GM21786 (cell line): ENCODE data around the gene TAAR9.
"Not testable (repeated sequence)": the region's sequence is repeated elsewhere in the genome, so short reads cannot be mapped to it uniquely, and the experiment has no call there.

Experiments used
- ATAC-seq: cut with Tn5 transposase; IDR thresholded peaks from one replicate; pipeline ENCODE4 v1.9.1; 2021; ENCODE audit not compliant: unreplicated experiment

Gene TAAR9

DNA sequence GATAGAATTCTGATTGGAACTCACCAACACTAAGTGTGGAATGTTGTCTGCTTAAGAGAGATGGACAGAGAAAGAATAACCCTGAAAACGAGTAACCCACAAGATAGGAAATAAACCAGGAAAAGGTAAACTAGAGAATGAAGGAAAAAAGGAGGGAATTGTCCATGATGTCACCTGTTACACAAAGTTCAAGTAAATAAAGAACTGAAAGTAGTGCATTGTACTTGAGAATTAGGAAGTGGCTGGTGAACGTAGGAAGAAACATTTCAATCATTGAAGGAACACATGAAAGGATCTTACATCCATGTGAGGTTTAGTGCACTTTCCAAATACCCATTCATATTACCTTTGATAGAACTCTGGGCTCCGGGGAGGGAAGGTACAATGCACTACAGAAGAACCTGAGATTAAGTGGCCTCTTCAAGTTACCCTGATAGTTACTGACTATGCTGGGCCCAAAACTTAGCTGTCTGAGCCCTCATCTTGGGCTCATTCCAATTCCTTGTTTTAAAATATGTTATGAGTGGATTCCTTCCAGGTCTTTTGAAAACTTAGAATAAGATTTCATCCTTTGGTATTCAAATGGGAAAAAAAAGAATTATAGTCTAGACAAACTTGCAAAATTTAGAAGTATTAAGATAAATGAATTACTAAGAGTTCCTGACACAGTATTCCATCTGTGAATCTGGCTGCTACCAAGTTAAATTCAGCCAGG is 24.1 kb upstream of the TAAR9 start:
- no peak for ATAC-seq

- ATAC-seq, result no peak
Measured at GRCh38 chr6:132515386-132515785, 22.7 kb upstream of the TAAR9 start.

- ATAC-seq, result no peak
Measured at GRCh38 chr6:132520953-132521352, 17.1 kb upstream of the TAAR9 start.

DNA sequence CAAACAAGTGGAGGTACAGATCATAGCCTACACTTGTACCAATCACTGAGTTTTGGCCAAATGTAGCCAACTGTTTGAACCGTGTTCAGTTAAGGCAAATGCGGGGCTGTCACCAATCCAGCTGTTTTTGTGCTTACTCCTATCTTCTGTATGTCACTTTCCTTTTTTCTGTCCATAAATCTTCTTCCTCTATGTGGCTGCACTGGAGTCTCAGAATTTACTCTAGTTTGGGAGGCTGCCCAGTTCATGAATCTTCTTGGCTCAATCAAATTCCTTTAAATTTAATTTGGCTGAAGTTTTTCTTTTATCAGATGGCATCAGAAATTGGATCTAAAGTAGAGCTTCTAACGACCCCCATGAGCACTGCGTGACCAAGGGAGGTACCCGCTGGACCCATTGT is 13.4 kb upstream of the TAAR9 start:
- ATAC-seq, result no peak

GRCh38 chr6:132525866-132526265 is 12.2 kb upstream of the TAAR9 start:
- ATAC-seq, result no peak

GRCh38 chr6:132526461-132526860 is 11.6 kb upstream of the TAAR9 start:
- no peak for ATAC-seq

- ATAC-seq, result no peak
Measured at GRCh38 chr6:132527791-132528190, 10.3 kb upstream of the TAAR9 start.

DNA sequence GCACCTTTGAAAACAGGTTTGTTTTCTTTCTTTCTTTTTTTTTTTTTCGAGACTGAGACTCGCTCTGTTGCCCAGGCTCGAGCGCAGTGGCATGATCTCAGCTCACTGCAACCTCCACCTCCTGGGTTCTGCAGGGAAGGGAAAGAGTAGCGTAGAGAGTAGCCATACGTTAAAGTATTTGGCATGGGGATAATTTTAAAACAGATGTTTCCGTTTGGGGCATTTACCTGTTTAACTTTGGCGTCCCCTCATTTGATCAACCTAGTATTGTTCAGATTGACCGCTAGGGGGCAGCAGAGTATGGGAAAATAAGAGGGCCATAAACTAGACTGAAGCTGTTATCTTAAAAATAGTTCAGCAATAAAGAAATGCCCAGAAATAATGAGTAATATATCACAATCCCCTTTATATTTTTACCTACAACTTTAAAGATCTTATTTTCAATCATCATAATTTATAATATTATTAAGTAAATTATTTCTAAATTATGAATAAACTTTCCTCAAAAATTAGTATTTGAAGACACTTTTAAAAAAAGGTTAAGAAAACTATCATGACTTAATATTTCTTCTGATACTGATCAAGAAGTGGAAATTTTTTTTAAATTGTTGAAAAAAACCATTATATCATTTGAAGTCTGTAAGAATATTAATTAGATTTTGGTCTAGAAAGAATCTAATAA is 7.6 kb upstream of the TAAR9 start:
- peak; percentile 95 for ATAC-seq

- ATAC-seq, result not testable (repeated sequence)
Measured at GRCh38 chr6:132534546-132534945, 3.5 kb upstream of the TAAR9 start.

GRCh38 chr6:132537145-132537544 is 932 bp upstream of the TAAR9 start:
- no peak for ATAC-seq

DNA sequence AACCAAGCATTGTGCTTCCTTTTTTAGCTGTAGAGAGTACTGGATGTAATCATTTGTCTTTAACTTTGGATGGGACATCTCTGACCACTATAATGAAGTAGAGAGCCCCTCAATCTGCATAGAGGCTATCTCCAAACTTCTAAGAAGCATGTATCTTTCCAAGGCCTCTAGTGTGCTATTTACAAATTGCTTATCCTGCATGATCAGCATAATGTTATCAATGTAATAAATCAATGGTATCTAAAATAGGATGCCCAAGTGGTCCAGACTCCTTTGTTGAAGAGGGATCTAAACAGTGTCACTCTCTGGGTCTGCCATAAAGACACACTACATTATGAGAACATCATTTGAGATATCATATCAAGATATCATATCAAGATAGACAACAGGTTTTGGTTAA is 6.7 kb downstream of the TAAR9 start:
- ATAC-seq, result no peak

GRCh38 chr6:132548746-132549463 is 10.8 kb downstream of the TAAR9 start:
- ATAC-seq, result no peak

DNA sequence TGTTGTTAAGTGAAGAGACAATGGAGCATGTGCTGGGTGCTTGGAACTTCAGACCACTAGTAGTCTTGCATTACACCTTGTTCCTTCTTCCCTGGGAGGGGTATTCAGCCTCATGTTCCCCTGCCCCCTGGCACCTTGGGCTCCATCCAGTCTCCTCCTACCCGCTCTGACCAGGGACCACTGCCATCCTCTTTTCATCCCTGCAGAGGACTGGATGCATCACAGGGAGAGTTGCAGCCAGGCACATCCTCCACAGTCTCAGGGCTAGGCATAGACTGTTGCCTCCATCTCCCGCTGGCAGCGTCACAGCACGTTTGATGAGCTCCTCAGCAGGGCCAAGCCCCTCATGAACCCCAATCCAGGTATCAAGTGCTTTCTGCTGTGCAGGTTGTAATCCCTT is 13.1 kb downstream of the TAAR9 start:
- no peak for ATAC-seq

DNA sequence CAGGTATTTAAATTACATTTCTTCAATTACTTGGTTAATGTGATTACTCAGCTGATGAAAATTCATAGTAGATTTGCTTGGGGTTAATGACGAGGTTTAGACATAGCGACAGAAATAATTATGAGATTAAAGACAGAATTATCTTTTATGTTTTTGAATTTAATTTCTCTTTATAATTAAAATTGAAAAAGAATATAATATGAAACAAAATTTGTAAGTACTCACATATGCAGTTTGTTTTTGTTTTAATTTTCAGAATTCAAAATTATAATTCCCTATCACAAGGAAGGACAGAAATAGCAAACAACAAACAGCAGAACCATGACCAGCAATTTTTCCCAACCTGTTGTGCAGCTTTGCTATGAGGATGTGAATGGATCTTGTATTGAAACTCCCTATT is 14.3 kb downstream of the TAAR9 start, which contains the start of gene TAAR8:
Gene TAAR8 (plus strand): TSS at position 301 of the 400 bp plus-strand sequence. CDS start 21 bp downstream, at position 322.
- ATAC-seq, result no peak

- not testable (repeated sequence) for ATAC-seq
Measured at GRCh38 chr6:132560087-132560486, 22.0 kb downstream of the TAAR9 start.

DNA sequence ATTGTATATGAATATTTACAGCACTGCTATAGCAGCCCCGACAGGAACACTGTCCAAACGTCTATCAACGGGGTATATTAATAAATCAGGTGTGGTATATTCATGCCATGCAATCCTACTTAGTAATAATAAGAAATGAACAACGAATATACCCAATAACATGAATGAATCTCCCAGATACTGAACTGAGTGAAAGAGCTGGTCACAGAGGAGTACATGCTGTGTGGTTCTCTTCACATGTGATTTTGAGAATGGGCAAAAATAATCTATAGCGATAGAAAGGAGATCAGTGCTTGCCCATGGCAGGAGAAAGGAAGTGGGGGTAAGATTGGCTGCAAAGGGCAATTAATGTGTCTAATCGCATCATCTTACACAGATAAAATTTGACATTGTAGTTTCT is 28.3 kb downstream of the TAAR9 start:
- ATAC-seq, result no peak

GRCh38 chr6:132567566-132567965 is 29.5 kb downstream of the TAAR9 start:
- no peak for ATAC-seq

DNA sequence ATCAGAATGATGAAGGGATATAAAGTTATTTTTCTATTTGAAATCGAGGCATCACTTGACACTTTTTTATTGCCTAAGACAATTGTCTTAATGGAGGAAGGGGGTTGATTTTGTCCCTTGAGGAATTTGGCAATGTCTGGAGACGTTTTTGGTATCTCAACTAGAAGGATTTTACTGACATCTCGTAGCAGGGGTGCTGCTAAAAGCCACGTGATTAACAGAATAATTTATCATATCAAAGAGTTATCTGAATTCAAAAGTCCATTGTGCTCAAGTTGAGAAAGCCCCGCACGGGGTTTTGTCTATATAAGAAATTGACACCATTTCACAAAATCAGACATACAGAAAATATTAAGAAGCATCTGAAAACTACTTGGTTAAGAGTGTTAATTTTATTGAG is 30.5 kb downstream of the TAAR9 start:
- ATAC-seq, result no peak

- ATAC-seq, result no peak
Measured at GRCh38 chr6:132569170-132569569, 31.1 kb downstream of the TAAR9 start.

GRCh38 chr6:132570221-132570777 is 32.2 kb downstream of the TAAR9 start, which contains the start of gene TAAR6:
TSS of gene TAAR6 (plus strand) at chr6:132570322. CDS start at chr6:132570322, 0 bp downstream.
- ATAC-seq, result no peak

- no peak for ATAC-seq
Measured at GRCh38 chr6:132571774-132572173, 33.7 kb downstream of the TAAR9 start.
